Measurements from ENCODE around the gene HSPB1. TPM values are rescaled to one million over a fixed set of nuclear protein-coding genes. Genes with fewer than 3 reads are reported as not detected.

The HSPB1 gene
- total and polyA plus RNA-seq, 2 of the 13 experiments (the other 11 are each of a cell fraction or from before 2014, with no cell fraction given) = 21.0 to 38.6 TPM

DNA sequence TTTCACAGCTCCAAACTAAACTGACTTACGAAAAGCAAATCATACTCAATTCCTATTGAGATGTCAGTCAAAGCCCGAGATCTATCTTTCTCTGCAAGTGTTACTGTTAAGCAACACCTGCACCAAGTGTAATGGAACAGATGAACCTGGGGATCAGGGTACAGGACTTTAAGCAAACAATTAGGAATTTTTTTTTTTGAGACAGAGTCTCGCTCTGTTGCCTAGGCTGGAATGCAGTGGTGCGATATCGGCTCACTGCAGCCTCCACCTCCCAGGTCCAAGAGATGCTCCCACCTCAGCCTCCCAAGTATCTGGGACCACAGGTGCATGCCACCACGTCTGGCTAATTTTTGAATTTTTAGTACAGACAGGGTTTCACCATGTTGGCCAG lies 41.5 kb downstream of the HSPB1 start (continued):
- TF ChIP-seq SSRP1 (CRISPR knock-in tag; IDR thresholded peaks at IDR 0.05) (0 out of 2 replicates have a peak, but pooled peaks have one; percentile 7), JUND (CRISPR knock-in tag; IDR thresholded peaks at IDR 0.05) (no peak), NCOA1 (CRISPR knock-in tag; IDR thresholded peaks at IDR 0.05) (no peak), SYNCRIP (IDR thresholded peaks at IDR 0.05; ENCODE audit: insufficient read depth, low read depth, low read length) (no peak), ESRRA (CRISPR knock-in tag; IDR thresholded peaks at IDR 0.05; ENCODE audit: low read depth) (no peak), POLR2A (IDR thresholded peaks at IDR 0.05; ENCODE audit: insufficient read depth in 1 of 2, low read depth in 2 of 2, low read length in 2 of 2) (no peak), SOX5 (CRISPR knock-in tag; IDR thresholded peaks at IDR 0.05; ENCODE audit: borderline replicate concordance) (peak; percentile 18; the same call in 1 of the 2 replicates), ZBTB25 (CRISPR knock-in tag; IDR thresholded peaks at IDR 0.05) (no peak), HDAC2 (CRISPR knock-in tag; IDR thresholded peaks at IDR 0.05) (peak; percentile 58; the same call in 1 of the 2 replicates), PHF21A (CRISPR knock-in tag; IDR thresholded peaks at IDR 0.05) (0 out of 2 replicates have a peak, but pooled peaks have one; percentile 28), POGZ (CRISPR knock-in tag; IDR thresholded peaks at IDR 0.05) (peak; percentile 58), ZNF503 (CRISPR knock-in tag; IDR thresholded peaks at IDR 0.05) (no peak)

DNA sequence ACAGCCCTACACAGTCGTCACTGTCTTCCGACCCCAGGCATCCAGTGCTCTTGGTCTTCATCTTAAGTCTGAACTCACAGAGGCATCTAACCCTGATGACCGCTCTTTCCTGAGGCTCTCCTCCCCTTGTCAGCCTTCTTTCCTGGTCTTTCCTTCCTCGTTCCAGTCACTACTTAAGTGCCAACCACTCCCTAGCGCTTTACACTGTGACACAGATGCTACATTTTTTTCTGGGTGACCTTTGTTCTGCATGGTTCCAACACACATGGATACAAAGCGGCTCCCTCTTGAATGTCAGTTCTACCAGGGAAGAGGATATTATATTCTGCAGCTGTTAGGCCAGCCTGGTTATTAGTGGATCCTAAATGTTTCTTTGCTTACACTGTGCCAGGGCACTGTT lies 43.6 kb downstream of the HSPB1 start:
- peaks cover 84% of the 10 kb centered on the region for H3K4me1 ChIP-seq (ENCODE audit: insufficient read depth, low read length)
- no peak for TF ChIP-seq CREB1 (IDR thresholded peaks at IDR 0.05)
- TF ChIP-seq CREB1 (CRISPR knock-in tag; IDR thresholded peaks at IDR 0.05) = no peak
- TF ChIP-seq, protein P1, sequence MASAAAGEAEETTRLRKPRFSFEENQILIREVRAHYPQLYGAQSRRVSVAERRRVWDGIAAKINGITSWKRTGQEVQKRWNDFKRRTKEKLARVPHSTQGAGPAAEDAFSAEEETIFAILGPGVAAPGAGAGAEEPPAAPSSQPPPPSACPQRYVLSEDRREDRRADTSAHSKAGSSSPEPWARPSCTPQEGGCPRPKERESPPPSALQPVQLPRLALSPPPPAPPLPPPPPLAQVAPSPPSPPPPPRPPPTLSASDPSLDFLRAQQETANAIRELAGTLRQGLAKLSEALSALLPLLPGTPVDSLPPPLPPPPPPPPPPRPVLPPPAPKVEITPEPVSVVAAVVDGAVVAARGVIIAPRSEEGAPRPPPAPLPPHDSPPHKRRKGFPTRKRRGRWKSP (CRISPR knock-in tag; IDR thresholded peaks at IDR 0.05) = no peak
- TF ChIP-seq HNF4A (CRISPR knock-in tag; IDR thresholded peaks at IDR 0.05) = peak; percentile 29; the same call in 1 of the 2 replicates
- 0 out of 2 replicates have a peak, but pooled peaks have one; percentile 12 for TF ChIP-seq PPARG (CRISPR knock-in tag; conservative IDR thresholded peaks at IDR 0.05)
- no peak for TF ChIP-seq HNRNPK (IDR thresholded peaks at IDR 0.05; ENCODE audit: low read depth, low read length, poor library complexity, severe bottlenecking)
- TF ChIP-seq, protein P2, sequence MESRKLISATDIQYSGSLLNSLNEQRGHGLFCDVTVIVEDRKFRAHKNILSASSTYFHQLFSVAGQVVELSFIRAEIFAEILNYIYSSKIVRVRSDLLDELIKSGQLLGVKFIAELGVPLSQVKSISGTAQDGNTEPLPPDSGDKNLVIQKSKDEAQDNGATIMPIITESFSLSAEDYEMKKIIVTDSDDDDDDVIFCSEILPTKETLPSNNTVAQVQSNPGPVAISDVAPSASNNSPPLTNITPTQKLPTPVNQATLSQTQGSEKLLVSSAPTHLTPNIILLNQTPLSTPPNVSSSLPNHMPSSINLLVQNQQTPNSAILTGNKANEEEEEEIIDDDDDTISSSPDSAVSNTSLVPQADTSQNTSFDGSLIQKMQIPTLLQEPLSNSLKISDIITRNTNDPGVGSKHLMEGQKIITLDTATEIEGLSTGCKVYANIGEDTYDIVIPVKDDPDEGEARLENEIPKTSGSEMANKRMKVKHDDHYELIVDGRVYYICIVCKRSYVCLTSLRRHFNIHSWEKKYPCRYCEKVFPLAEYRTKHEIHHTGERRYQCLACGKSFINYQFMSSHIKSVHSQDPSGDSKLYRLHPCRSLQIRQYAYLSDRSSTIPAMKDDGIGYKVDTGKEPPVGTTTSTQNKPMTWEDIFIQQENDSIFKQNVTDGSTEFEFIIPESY (CRISPR knock-in tag; IDR thresholded peaks at IDR 0.05) = peak; percentile 93
- 0 out of 2 replicates have a peak, but pooled peaks have one; percentile 30 for TF ChIP-seq HNF4G (IDR thresholded peaks at IDR 0.05; ENCODE audit: borderline replicate concordance, low read depth, low read length)
- no peak for TF ChIP-seq HNF4G (CRISPR knock-in tag; IDR thresholded peaks at IDR 0.05; ENCODE audit: borderline replicate concordance, low read depth)
- H3K4me2 ChIP-seq (ENCODE audit: low read depth, low read length) = no peak overlapping the region
- peaks cover 17 to 60% of the 10 kb centered on the region in 2 experiments for H3K36me3 ChIP-seq (replicated peaks in 1 of 2; ENCODE audit: control insufficient read depth in 1 of 2, insufficient read depth in 2 of 2, low read length in 2 of 2)
- no peak overlapping the region for H3K9ac ChIP-seq (ENCODE audit: insufficient read depth, low read depth, low read length)
- H3K27ac ChIP-seq (ENCODE audit: extremely low read length, insufficient read depth, low read length) = no peak overlapping the region
- H3K9me3 ChIP-seq (ENCODE audit: low read length) = no peaks in the 10 kb centered on the region
- 94% methylated on average over 6 of the region's 6 CpGs for WGBS (ENCODE audit: low lambda C conversion rate)
- no peak overlapping the region for H2AFZ ChIP-seq (ENCODE audit: low read length)
- FAIRE-seq (no peak), DNase-seq (ENCODE audit: low spot score) (no peak), ATAC-seq (peak; percentile 22; the same call in 2 of the 3 replicates)
- peaks cover 32% of the 10 kb centered on the region for H4K20me1 ChIP-seq (ENCODE audit: insufficient read depth, low read length)
- POLR2A ChIA-PET = no interaction called here
- intact Hi-C loops (cut with micrococcal nuclease; ENCODE audit: unreplicated experiment) (no loop called here), in situ Hi-C loops (cut with HindIII; ENCODE audit: extremely low pct_ligation_motif_present, low pct_unique_long_range_greater_than_20kb) (no loop called here)
- no peaks in the 10 kb centered on the region for H3K27me3 ChIP-seq (ENCODE audit: control insufficient read depth in 1 of 2, insufficient read depth in 2 of 2, low read length in 2 of 2)
- CTCF ChIA-PET (ENCODE audit: low intra/inter-chr PET ratio, low total read pairs) = no interaction called here
- BruUV-seq (replicated peaks) = TSS peak; percentile 10
- H3K4me3 ChIP-seq (replicated peaks in 1 of 3; ENCODE audit: insufficient read depth in 1 of 3, low read depth in 2 of 3, low read length in 3 of 3) = no peak overlapping the region
- peaks cover 81% of the 10 kb centered on the region for H3K79me2 ChIP-seq (ENCODE audit: insufficient read depth, low read length)

All from HepG2 (cell line).